Activated effector memory CD4-positive, alpha-beta T cell treated with anti-CD3 and anti-CD28 coated beads, Interleukin-2, amount 50 U/mL, for 16 hours (primary cell): ENCODE results near the gene MYO15B.
A peak's percentile ranks its signal among the peaks of the same experiment; 100 is the strongest.

Source experiments
- DNase-seq: peaks from one replicate; pipeline ENCODE4 v3.0.0-alpha.2; 2020

MYO15B gene

DNA sequence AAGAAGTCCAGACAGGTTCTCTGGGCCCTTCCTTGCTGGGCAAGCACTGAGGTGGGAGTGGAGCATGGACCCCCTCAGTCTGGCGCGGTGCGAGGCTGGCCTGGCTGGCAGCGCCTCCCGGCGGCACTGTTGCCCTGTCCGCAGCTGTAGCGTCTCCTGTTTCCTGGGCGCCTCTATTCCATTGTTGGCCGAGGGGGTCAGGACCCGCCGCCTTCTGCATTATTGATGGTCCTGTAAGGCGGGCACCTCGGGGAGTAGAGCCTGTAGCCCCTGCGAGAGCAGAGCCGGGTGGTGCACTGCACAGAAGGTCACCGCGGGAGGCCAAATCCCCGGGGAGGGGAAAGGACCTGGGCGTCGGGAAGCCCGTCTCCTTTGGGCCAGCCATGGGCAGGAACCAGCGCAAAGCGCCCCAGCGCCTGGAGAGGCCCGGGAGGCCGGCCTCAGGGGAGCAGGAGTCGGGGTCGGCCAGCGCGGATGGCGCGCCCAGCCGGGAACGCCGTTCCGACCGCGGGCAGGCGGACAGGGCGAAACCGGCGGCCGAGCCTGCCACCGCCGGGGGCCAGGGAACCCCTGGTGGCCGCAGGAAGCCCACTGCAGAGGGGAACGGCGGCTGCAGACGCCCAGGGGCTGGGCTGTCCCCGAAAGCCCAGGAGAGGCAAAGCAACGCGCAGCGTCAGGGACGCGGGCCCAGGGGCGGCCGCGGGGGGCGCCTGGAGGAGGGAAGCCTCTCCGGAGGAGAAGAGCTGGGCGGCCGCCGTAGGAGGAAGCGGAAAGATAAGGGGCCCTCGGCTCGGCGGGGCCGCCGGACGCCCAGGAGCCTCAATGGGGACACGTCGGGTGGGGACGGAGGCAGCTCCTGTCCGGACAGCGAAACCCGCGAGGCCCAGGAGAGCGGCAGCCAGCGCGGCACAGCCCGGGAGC, at the start of gene MYO15B:
Gene MYO15B (plus strand): TSS at position 126 of the 921 bp plus-strand sequence. CDS start 258 bp downstream, at position 384.
- peak; percentile 82 for DNase-seq

DNA sequence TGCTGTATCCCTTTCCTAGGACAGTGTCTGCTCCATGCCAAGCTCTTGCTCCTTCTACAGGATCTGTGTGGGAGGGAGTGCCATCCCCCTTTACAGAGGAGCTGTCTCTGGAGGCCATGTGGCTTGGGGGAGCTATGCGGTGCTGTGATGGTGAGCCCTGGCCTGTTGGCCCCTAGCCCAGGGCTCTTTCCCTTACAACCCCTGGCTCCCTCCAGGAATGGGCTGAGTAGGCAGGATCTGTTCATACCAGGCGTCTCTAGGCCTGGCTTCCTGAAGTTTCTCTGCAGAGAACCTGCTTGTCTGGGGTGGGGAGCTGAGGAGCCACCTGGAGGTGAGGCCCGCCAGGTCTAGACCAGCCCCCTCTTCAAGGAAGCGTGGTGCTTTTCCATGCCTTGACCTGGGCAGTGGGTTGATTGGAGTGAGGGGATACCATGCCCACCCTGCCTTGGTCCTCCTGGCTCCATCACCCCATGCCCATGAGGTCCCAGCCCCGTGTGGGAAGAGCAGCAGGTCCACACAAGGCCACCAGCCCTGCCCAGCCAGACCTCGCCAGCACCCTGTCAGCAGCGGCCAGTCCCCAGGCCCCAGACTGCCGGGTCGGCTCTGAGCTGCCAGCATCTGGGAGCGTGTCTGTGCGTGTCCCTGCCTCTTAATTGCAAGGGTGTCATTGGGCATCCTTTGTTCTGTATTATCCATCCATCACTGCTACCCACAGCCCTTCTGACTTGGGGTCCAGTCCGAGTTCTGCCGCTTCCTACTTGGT, 47.5 kb upstream of the MYO15B start:
- DNase-seq = no peak

DNA sequence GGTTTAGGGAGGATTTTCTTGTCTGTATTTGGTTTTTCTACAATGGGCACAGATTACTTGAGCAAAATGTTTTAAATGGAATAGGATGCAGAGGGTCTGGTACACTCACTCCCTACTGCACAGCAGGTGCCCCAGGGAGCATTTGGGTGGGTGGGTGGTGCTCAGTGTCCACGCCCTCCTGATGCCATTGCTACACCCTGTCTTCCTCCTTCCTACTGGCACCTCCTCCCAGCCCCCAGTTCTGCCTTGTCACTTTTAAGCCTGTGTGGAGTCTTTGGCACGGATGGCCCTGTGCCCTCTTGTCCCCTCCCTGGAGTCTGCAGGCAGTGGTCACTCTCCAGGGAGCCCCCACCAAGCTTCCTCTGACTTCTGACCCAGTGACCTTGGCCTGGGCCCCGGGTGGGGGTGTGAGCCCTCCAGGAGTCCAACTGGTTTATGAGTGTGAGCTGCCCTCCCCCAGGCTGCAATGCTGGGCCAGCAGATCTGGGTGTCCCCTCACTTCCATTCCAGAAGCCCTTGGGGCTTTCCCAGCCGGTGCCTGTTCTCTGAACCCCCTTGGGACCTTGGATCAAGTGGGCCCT, 46.6 kb upstream of the MYO15B start:
- no peak for DNase-seq

DNA sequence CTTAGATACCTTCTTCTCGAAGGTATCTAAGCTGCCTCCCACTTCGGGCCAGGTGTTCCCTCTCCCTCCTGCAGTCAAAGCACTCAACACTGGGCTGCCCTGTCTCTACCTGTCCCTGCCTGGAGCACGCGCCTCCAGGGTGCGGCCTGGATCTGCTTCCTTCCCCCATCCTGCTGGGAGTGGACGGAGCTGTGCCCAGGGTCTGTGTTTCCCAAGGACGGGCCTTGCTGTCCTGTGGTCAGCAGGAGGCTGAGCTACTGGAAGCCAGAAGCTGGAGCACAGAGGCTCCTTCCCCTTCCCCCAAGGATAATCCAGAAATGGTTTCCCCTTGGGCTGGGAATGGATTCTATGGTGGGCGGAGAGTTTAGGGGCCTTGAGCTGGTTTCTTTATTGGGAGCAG, 45.4 kb upstream of the MYO15B start:
- DNase-seq = no peak

DNA sequence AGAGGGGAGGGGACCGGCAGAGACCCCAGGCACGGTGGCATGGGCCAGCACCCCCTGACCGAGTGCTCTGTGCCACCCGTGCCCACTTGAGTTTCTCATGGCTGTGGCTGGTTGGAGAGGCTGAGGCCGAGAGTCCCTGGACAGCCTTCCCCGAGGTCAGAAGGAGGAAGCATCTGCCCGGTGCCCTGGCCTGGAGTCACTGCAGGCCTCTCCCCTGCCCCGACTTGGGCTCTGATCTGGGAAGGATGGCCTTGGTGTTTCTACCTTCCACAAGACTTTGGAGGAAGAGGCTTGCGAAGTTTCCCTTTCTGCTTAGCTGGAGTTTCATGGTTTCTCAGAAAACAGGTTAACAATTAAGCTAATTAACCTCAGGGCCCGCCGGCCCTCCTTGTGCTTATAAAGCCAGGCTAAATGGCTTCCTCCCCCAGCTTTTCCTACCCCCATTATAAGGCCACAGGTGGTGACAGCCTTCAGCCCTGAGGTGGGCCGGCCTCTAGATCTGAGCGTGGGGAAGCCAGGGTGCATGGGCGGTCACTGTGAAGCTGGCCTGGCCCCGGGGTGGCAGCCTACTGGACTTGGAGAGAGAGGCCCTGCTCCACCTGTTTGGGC, 44.8 kb upstream of the MYO15B start:
- no peak for DNase-seq

DNA sequence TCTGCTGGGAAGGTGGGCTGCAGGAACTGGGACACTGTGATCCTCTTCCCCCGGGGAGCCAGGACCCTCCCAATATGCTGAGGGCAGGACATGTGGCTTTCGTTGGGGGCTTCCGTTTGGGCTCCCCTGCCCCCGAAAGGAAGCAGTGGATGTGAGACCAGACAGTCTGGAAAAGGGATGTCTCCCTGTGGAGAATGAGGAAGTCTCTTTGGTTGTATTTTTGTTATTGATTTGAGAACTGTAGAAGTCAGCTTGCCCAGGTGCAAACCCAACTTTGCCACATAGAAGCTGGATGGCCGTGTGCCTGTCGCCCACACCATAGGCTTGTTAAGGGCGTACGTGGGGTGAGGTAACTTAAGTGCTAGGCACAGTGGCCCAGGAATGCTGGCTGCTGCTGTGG, 43.4 kb upstream of the MYO15B start:
- DNase-seq = no peak

DNA sequence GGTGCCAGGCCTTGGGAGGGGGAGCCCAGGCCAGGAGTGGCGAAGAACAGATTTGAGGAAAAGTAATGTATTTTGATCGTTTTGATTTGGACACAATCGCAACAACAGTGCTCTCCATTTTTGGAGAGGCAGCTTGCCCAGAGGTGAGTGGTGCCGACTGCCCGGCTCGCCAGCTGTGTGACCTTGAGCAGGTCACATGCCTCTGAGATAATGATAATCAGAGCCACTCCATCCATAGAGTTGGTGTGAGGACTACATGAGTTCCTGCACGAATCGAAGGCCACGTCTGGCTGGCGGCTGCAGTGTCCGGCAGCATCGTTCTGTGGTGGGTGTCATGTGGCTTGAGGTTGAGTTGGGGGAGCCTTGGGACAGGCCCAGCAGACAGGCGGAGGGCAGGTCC, 41.4 kb upstream of the MYO15B start:
- DNase-seq = no peak

DNA sequence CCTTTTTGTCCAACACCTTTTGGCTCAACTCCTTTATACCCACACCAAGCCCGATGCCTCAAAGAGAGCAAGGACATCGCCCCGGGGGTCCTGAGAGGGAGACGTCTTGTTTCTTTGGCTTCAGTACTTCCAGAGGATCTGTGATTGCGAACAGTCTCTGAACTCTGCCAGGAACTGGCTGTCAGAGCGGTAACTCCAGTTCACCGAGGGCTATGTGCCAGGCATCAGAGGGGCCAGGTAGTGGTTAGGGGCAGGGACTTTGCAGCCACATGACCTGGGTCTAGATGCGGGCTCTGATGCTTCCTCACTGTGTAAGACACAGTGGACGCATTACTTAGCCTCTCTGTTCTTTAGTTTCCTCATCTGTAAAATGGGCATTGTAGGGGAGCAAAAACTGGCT, 40.5 kb upstream of the MYO15B start:
- no peak for DNase-seq

DNA sequence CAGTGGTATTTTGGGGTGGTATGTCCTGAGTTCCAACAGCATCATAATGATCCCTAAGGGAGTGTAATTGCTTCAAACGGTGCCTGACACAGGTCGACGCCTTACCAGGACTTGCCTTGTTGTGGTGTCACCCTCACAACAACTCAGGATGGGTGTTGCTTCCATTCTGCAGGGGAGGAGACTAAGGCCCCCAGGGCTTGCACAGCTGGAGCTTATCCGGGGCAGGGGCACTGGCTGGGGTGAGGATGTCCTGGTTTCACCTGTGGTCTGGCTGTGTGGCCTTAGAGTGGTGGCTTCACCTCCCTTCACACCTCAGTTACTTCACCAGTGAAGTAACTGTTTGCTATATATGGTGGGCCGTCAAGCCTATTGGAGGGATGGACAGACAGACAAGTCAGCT, 38.8 kb upstream of the MYO15B start:
- DNase-seq = no peak

DNA sequence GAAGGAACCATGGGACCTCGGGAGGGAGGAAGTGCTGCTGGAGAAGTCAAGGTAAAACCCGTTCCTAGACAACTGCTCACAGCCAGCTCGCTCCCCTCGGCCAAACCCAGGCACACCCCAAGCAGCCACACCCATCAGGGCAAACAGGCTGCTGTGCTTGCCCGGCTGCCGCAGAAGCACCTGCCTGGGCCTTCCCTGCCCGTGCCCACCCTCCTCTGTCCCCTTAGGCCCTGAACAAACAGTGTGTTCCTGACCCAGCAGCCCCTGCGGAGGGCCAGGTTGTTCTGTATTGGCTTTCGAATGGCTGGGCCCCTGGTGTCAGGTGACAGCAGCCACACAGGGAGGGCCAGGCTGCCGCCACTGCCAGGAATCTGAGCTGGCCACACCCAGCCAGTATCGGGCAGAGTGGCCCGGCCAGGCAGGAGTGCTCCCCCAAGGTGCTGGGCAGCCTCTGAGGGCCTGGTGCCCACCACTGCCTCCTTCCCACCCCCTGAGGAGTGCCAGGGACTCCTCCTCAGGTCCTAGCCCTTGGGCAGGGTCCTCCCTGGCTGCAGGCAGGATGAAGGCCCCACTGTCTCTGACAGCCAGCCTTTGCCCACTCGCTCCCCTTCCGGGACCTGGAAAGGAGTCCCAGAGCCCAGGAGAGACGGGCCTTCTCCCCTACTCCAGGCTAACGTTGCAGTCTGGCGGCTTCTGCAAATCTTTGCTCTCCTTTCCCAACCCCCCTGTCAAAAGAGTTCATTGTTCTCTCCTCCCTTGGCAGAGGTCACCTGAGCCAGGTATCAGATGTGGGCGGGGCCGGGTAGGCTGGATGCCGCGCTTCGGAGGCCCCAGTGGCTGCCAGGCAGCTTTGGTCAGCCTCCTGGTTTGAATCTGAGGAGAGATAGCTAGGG, 38.1 kb upstream of the MYO15B start:
- DNase-seq = no peak

DNA sequence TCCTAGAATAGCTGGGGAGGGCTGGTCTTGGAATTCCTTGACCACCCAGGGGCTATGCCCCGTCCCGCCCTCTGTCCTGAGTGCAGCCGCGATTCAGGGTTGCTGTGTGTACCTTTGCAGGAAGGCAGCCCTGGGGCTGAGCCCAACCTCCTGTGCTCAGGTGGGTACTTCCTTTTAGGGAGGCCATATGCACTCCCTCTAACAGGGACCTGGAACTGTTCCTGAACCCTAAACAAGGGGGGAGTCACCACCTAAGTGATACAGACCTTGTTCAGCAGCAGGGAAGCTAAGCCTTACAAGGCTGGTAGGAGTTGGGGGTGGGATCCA, 37.5 kb upstream of the MYO15B start:
- no peak for DNase-seq

DNA sequence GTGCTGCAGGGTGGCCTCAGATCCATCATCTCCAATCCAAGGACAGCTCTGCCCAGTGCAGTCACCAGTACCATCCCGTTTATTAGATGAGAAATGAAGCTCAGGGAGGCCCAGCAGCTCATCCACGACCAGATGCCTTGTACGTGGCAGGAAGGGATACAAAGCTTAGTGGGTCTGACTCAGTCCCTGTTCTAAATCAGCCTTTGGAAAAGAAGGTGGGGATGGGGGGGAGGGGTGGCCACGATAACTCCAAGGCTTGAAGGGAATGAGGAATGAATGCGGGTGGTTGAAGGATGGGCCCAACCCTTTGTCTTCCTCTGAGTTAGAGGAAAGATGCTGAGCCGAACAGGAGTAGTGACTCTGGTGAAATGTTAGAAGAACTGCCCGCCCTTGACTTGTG, 36.3 kb upstream of the MYO15B start:
- DNase-seq = no peak

DNA sequence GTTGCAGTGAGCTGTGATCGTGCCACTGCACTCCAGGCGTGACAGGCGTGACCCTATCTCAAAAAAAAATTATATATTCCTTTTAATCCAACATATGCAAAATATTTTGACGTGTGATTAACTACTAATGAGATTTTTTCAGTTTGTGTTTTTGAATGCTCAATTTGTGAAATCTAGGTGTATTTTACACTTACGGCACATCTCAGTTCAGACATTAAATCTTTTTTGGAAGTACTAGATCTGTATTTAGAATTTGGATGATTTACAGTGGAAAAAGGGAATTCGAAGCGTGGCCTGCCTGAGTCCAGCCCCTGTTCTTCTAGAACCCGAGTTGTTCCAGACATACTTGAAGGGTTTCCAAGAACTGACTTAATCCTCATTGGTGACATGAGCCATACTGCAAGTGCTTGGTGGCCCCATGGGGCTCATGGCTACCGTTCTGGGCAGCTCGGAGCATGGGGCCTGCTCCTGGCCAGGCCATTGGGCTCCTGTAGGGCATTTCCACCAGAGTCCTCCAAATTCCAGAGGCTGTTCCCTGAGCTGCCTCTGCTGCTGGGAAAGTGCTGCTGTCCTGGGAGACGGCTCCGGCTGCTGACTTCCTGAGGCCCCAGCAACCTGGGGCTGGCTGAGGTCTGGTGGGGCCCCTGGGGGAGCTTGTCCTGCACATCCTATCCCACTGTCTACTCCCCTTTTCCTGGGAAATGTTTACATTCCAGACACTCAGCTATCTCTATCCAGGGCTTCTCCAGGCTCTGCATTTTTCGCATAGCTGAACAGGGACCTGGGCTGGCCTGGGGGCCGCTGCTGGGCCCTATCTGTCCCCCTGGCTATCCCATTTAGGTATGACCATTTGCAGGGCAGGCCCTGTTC, 34.9 kb upstream of the MYO15B start:
- no peak for DNase-seq

DNA sequence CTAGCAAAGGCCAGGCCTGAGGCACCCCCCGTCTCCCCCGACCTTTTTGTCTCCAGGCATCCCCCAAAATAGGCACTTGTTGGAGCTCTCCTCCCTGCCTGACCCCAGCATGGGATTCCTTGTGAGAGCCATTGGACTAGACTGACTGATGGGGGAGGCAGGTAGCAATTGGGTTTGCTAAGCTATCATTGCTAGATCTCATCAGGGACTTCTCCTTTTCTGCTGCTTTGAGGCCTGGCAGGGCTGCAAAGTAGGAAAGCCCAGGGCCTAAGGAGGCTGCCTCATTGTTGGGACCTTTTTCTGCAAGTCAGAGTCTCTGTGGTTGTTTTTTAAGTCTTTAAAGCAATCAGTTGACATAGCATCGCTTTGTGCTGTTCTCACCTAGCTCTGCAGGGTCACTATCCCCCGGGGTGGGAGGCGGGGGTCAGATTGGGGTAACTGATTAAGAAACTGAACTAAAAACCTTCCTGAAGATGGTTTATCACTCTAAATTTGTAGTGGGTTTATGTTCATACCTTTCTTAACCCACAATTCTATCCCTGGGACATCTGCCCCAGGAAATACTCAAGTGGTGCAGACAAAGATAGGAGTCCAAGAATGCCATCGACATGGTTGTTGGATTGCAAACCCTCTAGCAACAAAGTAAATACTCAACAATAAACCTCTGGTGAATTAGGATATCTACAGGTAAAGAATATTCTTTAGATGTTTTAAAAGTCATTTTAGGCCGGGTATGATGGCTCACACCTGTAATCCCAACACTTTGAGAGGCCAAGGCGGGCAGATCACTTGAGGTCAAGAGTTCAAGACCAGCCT, 34.1 kb upstream of the MYO15B start:
- DNase-seq = no peak

DNA sequence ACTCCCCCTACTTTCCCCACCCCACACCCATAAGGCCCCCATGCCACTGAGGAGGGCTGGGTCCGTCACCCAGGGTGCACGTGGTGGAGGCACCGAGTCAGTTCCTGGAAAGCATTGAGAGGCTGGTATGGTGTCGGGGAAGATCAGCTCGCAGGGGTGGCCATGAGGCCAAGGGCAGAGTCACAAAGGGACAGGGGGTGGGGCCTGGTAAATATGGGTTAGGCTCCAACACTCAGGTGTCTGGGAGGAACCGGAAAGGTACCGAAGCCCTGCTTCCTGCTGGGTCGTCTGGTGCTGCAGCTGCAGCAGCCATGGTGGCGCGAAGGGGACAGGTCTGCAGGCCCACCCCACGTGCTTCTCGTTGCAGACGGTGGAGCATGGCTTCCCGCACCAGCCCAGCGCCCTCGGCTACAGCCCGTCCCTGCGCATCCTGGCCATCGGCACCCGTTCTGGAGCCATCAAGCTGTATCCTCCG, 31.9 kb upstream of the MYO15B start:
- no peak for DNase-seq

DNA sequence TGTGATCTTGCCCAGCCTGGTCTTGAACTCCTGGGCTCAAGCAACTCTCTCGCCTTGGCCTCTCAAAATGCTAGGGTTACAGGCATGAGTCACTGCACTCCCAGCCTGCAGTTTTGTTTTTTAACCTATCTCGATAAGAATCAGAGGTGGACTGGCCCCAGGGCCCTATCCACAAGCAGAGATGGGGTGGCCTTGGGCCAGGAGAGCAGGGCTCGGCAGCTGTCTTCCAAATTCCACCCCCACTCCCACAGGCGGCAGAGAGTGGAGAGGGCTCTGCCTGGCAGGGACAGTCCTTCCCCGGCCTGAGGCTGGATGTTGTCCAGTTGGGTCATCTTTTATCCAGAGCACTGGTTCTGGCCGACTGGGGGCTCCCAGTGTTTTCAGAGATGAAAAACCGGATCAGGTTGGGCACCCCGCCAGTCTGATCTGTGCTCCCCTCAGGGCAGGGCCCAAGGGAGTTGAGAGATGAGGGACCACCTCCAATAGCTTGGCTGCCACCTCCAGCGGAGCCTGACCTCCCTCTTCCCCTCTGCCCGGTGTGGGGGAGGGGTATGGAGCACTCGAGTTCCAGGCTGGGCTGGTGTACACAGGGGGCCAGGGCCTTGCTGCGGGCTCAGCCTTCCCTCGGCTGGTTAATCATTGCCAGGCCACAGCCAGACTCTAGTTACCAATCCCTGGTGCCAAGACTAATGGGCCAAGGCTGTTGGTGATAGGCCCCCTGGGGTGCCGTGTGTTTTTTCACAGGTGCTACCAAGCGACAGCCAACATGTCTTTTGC, 30.3 kb upstream of the MYO15B start:
- no peak for DNase-seq

DNA sequence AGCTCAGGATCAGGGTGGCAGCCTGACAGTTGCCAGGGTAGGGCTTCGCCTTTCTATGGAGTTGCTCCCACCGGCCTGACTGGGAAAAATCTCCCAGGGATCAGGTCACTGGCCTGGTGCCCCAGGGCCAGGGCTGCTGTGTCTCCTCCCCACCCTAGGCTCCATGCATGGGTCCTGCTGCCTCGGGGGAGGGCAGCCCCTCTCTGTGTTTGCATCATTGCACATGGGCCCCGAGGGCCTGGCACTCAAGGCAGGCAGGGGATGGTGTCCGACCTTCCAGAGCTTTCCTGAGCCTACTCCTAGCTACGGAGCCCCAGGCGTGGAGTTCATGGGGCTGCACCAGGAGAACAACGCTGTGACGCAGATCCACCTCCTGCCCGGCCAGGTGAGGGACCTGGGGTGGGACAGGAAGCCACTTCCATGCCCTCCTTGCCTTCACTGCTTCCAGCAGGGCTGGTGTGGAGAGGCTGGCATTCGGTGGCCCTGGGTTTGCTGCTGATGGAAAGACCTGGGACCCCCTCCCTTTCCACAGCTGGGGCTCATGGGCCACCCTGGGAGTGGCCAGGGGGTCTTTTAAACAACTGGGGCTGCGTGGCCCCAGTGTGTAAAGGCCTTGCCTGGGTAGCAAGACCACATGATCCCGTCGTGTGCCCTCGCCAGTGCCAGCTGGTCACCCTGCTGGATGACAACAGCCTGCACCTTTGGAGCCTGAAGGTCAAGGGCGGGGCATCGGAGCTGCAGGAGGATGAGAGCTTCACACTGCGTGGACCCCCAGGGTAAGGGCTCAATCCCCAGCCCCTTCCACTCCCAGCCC, 29.5 kb upstream of the MYO15B start:
- DNase-seq = no peak

DNA sequence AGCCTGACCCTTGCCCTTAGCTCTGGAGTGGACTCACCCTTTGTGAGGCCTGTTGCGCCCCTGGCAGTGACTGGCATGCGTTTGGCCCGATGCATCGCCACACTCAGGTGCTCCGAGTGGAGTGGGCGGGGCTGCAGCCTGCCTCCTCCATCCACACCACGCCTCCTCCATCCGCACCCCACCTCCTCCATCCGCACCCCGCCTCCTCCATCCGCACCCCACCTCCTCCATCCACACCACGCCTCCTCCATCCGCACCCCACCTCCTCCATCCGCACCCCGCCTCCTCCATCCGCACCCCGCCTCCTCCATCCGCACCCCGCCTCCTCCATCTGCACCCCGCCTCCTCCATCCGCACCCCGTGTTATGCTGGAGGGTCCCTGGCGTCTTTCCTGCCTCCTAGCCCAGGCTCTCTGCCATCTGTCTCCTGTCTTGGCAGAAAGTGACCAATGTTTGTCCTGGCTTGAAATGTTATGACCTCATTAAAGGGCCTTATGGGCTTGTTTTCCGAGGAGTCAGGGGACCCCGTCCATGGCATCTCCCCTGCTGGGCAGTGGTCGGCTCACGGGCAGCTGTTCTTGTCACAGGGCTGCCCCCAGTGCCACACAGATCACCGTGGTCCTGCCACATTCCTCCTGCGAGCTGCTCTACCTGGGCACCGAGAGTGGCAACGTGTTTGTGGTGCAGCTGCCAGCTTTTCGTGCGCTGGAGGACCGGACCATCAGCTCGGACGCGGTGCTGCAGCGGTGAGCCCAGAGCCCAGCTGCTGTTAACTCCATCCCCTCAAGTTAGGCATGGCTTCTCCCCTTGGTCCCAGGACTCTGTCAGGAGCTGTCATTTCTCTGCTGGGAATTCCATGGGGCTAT, 28.7 kb upstream of the MYO15B start:
- DNase-seq = no peak
